Measurements from ENCODE around the gene RPS15A.
"Not testable (repeated sequence)": the region's sequence is repeated elsewhere in the genome, so short reads cannot be mapped to it uniquely, and the experiment has no call there.

The RPS15A gene

GRCh38 chr16:18781232-18781631, 8.9 kb downstream of the RPS15A start:
- not testable (repeated sequence) for DNase-seq; H3K27me3 ChIP-seq (replicated peaks; ENCODE audit: control insufficient read depth, insufficient read depth, low read length, poor library complexity, severe bottlenecking); H3K4me1 ChIP-seq (ENCODE audit: control insufficient read depth, insufficient read depth, low read length, poor library complexity, severe bottlenecking); H3K27ac ChIP-seq (ENCODE audit: insufficient read depth, low read length, poor library complexity, severe bottlenecking); H3K4me3 ChIP-seq (ENCODE audit: insufficient read depth, low read depth, low read length, poor library complexity, severe bottlenecking); H3K9me3 ChIP-seq (ENCODE audit: control insufficient read depth, low read length)
- peaks cover 39% of the 10 kb centered on the region for H3K36me3 ChIP-seq (ENCODE audit: control insufficient read depth, insufficient read depth, low read length)

DNA sequence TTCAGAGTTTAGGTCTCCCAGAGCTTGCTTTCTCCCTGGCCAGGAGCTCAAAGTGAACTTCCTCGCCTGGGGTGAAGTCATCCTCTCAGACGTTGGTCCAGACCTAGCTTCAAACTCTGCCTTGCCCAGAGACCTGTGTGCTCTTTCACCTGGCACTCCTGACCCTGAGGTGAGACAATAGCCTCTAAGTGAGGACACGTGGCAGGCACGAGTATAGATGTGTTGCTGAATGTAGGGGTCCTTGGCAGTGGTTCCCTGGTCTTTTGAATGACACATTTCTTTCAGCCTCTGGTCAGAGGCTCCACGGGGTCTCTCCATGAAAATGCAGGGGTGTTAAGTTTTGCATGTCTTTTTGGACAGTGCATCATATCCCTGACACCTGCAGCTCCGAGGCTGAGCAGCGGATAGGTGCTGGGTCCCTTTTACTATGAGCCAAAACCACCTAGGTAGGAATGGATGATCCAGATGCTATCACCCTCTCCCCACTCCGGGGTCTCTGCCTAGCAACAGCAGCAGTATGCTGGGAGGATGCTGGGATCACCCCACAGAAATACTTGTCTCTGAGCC, 9.6 kb downstream of the RPS15A start:
- H3K27me3 ChIP-seq (replicated peaks; ENCODE audit: control insufficient read depth, insufficient read depth, low read length, poor library complexity, severe bottlenecking); H3K4me1 ChIP-seq (ENCODE audit: control insufficient read depth, insufficient read depth, low read length, poor library complexity, severe bottlenecking); DNase-seq; H3K9me3 ChIP-seq (ENCODE audit: control insufficient read depth, low read length); H3K4me3 ChIP-seq (ENCODE audit: insufficient read depth, low read depth, low read length, poor library complexity, severe bottlenecking); H3K27ac ChIP-seq (ENCODE audit: insufficient read depth, low read length, poor library complexity, severe bottlenecking): not testable (repeated sequence)
- peaks cover 32% of the 10 kb centered on the region for H3K36me3 ChIP-seq (ENCODE audit: control insufficient read depth, insufficient read depth, low read length)

- not testable (repeated sequence) for H3K36me3 ChIP-seq (ENCODE audit: control insufficient read depth, insufficient read depth, low read length); H3K4me1 ChIP-seq (ENCODE audit: control insufficient read depth, insufficient read depth, low read length, poor library complexity, severe bottlenecking); DNase-seq; H3K27ac ChIP-seq (ENCODE audit: insufficient read depth, low read length, poor library complexity, severe bottlenecking); H3K9me3 ChIP-seq (ENCODE audit: control insufficient read depth, low read length); H3K4me3 ChIP-seq (ENCODE audit: insufficient read depth, low read depth, low read length, poor library complexity, severe bottlenecking); H3K27me3 ChIP-seq (replicated peaks; ENCODE audit: control insufficient read depth, insufficient read depth, low read length, poor library complexity, severe bottlenecking)
These were observed 12.5 kb downstream of the RPS15A start for GRCh38 chr16:18777664-18778063.

DNA sequence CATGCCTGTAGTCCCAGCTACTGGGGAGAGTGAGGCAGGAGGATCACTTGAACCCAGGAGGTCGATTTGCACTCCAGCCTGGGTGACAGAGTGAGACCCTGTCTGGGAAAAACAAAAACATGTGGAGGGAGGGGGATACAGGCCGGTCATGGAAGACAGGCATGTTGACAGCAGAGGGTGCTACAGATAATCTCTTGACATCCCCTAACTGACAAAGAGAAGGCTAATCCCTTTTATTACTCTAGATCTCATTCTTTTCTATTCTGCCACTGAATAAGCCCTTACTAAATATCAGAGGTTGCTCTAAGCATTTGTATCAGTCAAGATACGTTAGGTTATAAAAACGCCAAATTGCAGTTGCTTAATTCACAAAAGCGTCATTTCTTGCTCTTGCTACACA, 13.8 kb downstream of the RPS15A start:
- not testable (repeated sequence) for H3K36me3 ChIP-seq (ENCODE audit: control insufficient read depth, insufficient read depth, low read length); H3K4me1 ChIP-seq (ENCODE audit: control insufficient read depth, insufficient read depth, low read length, poor library complexity, severe bottlenecking); H3K4me3 ChIP-seq (ENCODE audit: insufficient read depth, low read depth, low read length, poor library complexity, severe bottlenecking); H3K27me3 ChIP-seq (replicated peaks; ENCODE audit: control insufficient read depth, insufficient read depth, low read length, poor library complexity, severe bottlenecking); H3K27ac ChIP-seq (ENCODE audit: insufficient read depth, low read length, poor library complexity, severe bottlenecking); H3K9me3 ChIP-seq (ENCODE audit: control insufficient read depth, low read length); DNase-seq

DNA sequence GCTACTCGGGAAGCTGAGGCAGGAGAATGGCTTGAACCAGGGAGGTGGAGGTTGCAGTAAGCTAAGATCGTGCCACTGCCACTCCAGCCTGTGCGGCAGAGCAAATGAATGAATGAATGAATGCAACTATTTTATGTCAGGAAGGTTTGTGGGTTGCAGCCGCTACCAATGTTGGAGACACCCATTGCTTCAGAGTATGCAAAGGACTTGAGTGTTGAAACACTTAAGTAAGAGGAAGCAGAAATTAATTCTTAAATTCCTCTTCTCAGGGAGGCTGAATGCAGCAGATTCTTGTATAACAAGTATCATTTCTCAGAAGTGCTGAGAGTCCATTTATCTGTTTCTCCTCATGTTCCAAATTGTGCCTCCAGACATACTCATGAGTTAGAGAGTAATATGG, 15.5 kb downstream of the RPS15A start:
- not testable (repeated sequence) for DNase-seq; H3K4me3 ChIP-seq (ENCODE audit: insufficient read depth, low read depth, low read length, poor library complexity, severe bottlenecking); H3K4me1 ChIP-seq (ENCODE audit: control insufficient read depth, insufficient read depth, low read length, poor library complexity, severe bottlenecking); H3K27ac ChIP-seq (ENCODE audit: insufficient read depth, low read length, poor library complexity, severe bottlenecking); H3K27me3 ChIP-seq (replicated peaks; ENCODE audit: control insufficient read depth, insufficient read depth, low read length, poor library complexity, severe bottlenecking); H3K36me3 ChIP-seq (ENCODE audit: control insufficient read depth, insufficient read depth, low read length); H3K9me3 ChIP-seq (ENCODE audit: control insufficient read depth, low read length)

- H3K4me1 ChIP-seq (ENCODE audit: control insufficient read depth, insufficient read depth, low read length, poor library complexity, severe bottlenecking); H3K4me3 ChIP-seq (ENCODE audit: insufficient read depth, low read depth, low read length, poor library complexity, severe bottlenecking); DNase-seq; H3K27me3 ChIP-seq (replicated peaks; ENCODE audit: control insufficient read depth, insufficient read depth, low read length, poor library complexity, severe bottlenecking); H3K36me3 ChIP-seq (ENCODE audit: control insufficient read depth, insufficient read depth, low read length); H3K27ac ChIP-seq (ENCODE audit: insufficient read depth, low read length, poor library complexity, severe bottlenecking); H3K9me3 ChIP-seq (ENCODE audit: control insufficient read depth, low read length): not testable (repeated sequence)
These were observed 18.0 kb downstream of the RPS15A start for GRCh38 chr16:18772171-18772570.

DNA sequence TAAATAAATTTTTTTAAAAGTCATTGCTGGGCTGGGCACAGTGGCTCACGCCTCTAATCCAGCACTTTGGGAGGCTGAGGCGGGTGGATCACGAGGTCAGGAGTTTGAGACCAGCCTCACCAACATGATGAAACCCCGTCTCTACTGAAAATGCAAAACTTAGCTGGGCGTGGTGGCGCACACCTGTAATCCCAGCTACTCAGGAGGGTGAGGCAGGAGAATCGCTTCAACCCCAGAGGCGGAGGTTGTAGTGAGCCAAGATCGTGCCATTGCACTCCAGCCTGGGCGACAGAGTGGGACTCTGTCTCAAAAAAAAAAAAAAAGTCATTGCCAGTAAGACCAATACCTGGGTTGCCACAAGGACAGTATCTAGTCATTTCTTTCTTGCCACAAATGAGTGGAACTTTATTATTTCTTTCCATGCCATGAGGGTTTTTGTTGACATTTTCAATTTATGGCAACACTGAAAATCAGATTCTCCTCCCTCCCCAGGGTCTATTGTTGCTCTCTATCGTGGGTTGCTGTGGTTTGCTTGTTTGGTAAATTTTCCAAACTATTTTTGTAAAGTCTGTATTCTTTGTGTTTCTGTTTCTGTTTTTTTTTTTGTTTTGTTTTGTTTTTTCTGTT, 19.7 kb downstream of the RPS15A start:
- not testable (repeated sequence) for H3K4me1 ChIP-seq (ENCODE audit: control insufficient read depth, insufficient read depth, low read length, poor library complexity, severe bottlenecking); H3K27me3 ChIP-seq (replicated peaks; ENCODE audit: control insufficient read depth, insufficient read depth, low read length, poor library complexity, severe bottlenecking); H3K27ac ChIP-seq (ENCODE audit: insufficient read depth, low read length, poor library complexity, severe bottlenecking); H3K4me3 ChIP-seq (ENCODE audit: insufficient read depth, low read depth, low read length, poor library complexity, severe bottlenecking); H3K36me3 ChIP-seq (ENCODE audit: control insufficient read depth, insufficient read depth, low read length); DNase-seq; H3K9me3 ChIP-seq (ENCODE audit: control insufficient read depth, low read length)

DNA sequence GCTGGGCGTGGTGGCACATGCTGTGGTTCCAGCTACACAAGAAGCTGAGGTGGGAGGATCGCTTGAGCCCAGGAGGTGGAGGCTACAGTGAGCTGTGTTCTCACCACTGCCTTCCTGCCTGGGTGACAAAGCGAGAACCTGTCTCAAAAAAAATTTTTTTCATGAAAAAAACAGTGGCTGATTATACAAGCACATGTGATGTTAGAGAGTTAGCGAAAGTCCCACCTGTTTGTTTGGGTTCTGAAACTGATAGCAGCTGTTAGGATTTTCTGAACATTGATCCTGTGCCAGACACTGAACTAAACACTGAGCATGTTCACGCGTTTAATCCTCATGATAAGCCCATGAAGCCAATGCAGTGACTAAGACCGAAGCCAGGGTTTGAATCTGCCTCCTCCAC, 22.9 kb downstream of the RPS15A start:
- H3K4me1 ChIP-seq (ENCODE audit: control insufficient read depth, insufficient read depth, low read length, poor library complexity, severe bottlenecking); DNase-seq; H3K4me3 ChIP-seq (ENCODE audit: insufficient read depth, low read depth, low read length, poor library complexity, severe bottlenecking); H3K9me3 ChIP-seq (ENCODE audit: control insufficient read depth, low read length); H3K27me3 ChIP-seq (replicated peaks; ENCODE audit: control insufficient read depth, insufficient read depth, low read length, poor library complexity, severe bottlenecking); H3K36me3 ChIP-seq (ENCODE audit: control insufficient read depth, insufficient read depth, low read length); H3K27ac ChIP-seq (ENCODE audit: insufficient read depth, low read length, poor library complexity, severe bottlenecking): not testable (repeated sequence)

DNA sequence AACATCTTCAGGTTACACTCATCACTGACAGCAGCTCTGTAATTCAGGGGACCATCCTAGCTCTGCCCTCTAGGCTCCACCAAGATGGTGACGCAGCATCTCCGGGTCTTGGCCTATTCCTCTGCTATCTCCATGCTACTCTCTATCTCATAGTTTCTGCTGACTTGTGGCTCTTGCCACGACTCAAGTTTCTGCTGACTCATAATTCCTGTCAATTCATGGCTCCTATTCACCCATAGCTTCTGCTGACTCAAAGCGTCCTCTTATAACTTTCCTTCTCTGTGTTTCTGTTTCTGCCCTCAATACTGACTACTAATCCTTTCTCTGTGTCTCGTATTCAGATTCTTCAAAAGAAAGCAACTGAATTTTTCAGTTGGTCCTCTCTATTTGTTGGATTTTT, 27.4 kb downstream of the RPS15A start:
- H3K27me3 ChIP-seq (replicated peaks; ENCODE audit: control insufficient read depth, insufficient read depth, low read length, poor library complexity, severe bottlenecking); H3K9me3 ChIP-seq (ENCODE audit: control insufficient read depth, low read length); DNase-seq; H3K27ac ChIP-seq (ENCODE audit: insufficient read depth, low read length, poor library complexity, severe bottlenecking); H3K4me1 ChIP-seq (ENCODE audit: control insufficient read depth, insufficient read depth, low read length, poor library complexity, severe bottlenecking); H3K4me3 ChIP-seq (ENCODE audit: insufficient read depth, low read depth, low read length, poor library complexity, severe bottlenecking); H3K36me3 ChIP-seq (ENCODE audit: control insufficient read depth, insufficient read depth, low read length): not testable (repeated sequence)

GRCh38 chr16:18759598-18760520, 30.3 kb downstream of the RPS15A start:
- H3K4me1 ChIP-seq (ENCODE audit: control insufficient read depth, insufficient read depth, low read length, poor library complexity, severe bottlenecking); H3K9me3 ChIP-seq (ENCODE audit: control insufficient read depth, low read length); H3K36me3 ChIP-seq (ENCODE audit: control insufficient read depth, insufficient read depth, low read length); H3K4me3 ChIP-seq (ENCODE audit: insufficient read depth, low read depth, low read length, poor library complexity, severe bottlenecking); H3K27me3 ChIP-seq (replicated peaks; ENCODE audit: control insufficient read depth, insufficient read depth, low read length, poor library complexity, severe bottlenecking); H3K27ac ChIP-seq (ENCODE audit: insufficient read depth, low read length, poor library complexity, severe bottlenecking): not testable (repeated sequence)
- DNase-seq: peak; percentile 9 to 39 (median 32)

All from effector memory CD4-positive, alpha-beta T cell (primary cell).